ENCODE results near the gene TARP.
"Not testable (repeated sequence)": the region's sequence is repeated elsewhere in the genome, so short reads cannot be mapped to it uniquely, and the experiment has no call there.

Gene TARP

DNA sequence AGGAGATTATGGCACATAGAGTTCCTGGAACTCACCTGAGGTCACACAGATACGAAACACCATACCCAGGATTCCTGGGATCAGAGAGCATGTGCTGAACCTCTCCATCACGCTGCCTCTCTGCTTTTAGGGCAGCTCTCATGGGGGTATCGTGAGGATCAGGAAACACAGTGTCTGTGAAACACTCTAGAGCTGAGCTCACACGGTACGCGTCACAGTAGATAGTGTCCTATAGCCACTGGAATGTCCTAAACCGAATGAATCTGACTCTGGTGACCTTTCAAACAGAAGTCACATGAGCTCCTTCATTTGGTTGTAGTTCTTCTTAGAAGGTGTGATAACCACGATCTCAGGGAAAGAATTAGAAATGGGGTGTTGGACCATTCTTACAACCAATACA is 14.3 kb downstream of the TARP start:
- DNase-seq: not testable (repeated sequence)

DNA sequence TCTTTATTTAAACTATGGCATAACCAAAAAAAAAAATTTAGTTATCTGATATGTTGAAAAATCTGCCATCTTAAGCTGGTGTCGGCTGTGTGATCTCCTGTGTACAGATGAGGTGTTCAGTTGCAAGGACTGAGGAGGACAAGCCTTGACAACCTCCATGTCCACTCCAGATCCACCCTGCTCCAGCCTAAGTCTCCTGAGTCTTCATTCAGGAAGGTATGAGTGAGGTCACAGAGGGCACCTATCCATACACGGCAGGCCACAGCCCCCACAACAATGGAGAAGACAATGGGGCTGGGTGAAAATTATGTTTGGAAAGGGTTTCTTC is 16.1 kb downstream of the TARP start:
- DNase-seq: no peak

DNA sequence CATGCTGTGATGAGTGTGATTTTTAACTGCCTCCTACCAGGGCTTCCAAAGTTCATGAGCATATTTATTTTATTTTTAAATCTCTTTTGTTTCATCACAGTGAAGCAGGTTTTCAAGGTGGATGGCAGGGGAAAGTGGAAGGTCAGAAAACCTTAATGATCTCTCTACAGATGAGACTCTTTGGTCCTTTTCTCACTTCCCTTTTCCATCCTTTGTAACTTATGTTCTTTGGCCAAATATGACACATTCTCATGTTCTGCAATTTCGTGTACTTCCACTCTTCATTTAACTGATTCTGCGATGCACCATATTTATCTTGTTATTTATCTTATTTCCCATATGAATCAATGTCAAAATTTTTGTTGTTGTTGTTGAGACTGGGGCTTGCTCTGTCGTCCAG is 23.6 kb downstream of the TARP start:
- not testable (repeated sequence) for DNase-seq

DNA sequence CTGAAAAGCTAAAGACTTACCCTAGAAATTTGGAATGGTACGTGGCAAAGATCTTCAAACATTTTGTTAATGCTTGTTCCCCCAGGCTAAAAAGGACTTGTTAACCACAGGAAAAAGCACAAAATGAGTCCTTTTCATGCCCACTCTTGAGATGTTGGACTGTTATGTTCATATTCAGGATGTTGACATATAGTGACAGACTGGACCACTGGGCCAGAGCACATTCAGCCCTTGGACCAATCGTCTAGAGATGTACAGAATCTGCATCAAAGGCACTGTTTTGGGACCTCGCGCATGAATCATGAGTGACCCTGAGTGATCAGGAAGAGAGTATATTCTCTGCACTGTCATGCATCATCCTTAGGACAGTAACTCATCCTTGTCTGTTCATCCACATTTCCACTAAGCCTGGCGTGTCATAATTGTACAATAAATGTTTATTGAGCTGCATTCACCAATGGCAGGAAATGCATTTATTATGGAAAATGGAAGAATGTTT is 25.3 kb downstream of the TARP start:
- DNase-seq: no peak

DNA sequence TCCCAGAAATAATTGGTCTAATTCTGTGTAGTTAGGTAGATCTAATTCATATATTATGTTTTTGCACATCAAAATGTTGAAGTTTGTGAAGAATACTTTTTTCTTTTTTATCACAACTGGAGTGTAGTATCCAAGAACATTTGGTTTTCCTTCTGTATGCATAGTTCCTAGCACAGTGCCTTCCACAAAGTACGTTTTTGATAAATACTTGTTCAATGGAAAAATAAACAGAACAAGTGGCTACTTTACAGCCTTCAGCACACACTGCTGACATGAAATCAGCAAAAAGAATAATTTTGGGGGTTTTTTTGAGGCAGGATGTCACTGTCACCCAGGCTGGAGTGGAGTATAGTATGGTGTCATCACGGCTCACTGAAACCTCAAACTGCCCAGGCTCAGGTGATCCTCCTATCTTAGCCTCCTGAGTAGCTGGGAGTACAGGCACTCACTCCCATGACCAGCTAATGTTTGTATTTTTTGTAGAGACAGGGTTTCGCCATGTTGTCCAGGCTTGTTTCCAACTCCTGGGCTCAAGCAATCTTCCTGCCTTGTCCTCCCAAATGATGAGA is 27.9 kb downstream of the TARP start:
- no peak for DNase-seq

DNA sequence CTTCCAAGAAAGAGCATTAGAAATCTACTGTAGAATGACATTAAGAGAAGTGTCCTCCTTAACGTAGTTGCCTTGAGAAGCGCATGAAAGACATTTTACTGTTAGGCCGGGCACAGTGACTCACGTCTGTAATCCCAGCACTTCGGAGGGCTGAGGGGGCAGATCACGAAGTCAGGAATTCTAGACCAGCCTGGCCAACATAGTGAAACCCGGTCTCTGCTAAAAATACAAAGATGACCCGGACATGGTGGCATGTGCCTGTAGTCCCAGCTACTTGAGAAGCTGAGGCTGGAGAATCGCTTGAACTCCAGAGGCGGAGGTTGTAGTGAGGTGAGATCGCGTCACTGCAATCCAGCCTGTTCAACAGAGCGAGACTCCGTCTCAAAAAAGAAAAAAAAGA is 28.9 kb downstream of the TARP start:
- DNase-seq: no peak

DNA sequence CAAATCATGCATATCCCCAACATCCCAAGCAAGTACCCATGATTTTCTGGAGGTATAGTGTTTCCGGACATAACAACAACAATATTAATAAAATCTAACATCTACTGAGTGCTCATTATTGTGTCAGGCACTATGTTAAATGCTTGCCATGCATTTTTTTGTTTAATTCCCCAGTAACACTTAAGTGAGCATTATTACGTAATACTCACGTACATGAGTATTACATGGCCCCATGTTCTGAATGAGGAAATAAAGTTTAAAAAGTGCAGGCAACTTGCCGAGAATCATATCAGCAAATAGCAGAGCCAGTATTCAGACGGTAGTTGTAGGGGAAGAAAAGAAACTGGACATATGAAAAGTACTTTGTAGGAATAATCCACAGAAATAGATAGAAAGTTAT is 30.1 kb downstream of the TARP start:
- not testable (repeated sequence) for DNase-seq

DNA sequence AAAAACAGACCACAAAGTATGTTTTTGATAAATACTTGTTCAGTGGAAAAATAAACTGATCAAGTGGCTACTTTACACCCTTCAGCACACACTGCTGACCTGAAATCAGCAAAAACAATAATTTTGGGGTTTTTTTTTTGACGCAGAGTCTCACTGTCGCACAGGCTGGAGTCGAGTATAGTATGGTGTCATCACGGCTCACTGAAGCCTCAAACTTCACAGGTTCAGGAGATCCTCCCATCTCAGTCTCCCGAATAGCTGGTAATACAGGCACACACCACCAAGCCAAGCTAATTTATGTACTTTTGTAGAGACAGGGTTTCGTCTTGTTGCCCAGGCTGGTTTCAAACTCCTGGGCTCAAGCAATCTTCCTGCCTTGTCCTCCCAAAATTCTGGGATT is 30.6 kb downstream of the TARP start:
- DNase-seq: no peak

DNA sequence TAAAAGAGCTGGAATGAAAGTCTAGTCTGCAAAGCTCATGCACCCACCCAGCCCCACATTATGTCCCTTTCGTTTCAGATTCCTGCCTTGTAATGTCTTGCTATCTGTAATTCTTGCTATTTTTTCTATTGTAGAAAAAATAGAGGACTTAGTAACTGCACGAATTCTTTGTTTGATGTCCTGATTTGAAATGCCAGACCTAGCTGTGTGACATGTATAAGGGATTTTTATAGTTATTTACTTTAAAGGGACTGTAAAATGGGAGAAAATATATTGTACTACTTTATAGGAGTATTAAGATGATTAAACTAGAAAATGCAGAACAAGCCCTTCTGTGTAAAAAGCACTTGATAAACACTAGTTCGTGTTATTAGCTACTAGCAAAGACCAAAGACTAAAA is 32.4 kb downstream of the TARP start:
- no peak for DNase-seq

DNA sequence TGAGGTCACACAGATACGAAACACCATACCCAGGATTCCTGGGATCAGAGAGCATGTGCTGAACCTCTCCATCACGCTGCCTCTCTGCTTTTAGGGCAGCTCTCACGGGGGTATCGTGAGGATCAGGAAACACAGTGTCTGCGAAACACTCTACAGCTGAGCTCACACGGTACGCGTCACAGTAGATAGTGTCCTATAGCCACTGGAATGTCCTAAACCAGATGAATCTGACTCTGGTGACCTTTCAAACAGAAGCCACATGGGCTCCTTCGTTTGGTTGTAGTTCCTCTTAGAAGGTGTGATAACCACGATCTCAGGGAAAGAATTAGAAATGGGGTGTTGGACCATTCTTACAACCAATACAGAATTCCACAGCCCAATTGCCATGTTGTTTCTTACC is 34.3 kb downstream of the TARP start:
- not testable (repeated sequence) for DNase-seq

DNA sequence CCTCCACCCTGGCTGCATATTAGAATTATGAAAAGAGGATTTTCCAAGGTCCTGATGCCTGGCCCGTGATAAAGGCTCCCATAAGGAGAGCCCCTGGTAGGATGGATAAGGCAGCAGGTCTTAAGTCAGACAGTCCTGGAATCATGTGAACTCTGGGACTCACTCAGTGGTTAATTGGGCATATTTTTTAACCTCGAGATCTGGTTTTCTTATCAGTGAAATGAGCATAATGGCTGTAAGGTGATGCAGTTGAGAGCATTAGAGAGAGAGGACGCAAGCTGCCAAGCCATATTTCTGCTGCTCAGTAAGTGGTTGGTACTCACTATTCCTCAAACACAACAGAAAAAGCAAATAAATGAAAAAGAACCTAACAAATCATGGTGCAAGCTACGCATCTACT is 37.8 kb downstream of the TARP start:
- no peak for DNase-seq

DNA sequence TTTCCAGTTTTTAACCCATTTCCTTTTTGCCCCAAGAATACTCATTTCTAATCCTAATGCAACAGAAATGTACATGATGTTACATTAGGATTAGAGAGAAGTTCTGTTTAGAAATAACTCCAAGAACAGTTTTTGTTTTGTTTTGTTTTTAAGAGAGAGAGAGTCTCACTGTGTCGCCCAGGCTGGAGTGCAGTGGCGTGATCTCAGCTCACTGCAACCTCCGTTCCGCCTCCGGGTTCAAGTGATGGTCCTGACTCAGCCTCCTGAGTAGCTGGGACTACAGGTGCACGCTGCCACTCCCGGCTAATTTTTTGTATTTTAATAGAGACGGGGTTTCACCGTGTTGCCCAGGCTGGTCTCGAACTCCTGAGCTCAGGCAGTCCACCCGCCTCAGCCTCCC is 38.7 kb downstream of the TARP start:
- DNase-seq: not testable (repeated sequence)

DNA sequence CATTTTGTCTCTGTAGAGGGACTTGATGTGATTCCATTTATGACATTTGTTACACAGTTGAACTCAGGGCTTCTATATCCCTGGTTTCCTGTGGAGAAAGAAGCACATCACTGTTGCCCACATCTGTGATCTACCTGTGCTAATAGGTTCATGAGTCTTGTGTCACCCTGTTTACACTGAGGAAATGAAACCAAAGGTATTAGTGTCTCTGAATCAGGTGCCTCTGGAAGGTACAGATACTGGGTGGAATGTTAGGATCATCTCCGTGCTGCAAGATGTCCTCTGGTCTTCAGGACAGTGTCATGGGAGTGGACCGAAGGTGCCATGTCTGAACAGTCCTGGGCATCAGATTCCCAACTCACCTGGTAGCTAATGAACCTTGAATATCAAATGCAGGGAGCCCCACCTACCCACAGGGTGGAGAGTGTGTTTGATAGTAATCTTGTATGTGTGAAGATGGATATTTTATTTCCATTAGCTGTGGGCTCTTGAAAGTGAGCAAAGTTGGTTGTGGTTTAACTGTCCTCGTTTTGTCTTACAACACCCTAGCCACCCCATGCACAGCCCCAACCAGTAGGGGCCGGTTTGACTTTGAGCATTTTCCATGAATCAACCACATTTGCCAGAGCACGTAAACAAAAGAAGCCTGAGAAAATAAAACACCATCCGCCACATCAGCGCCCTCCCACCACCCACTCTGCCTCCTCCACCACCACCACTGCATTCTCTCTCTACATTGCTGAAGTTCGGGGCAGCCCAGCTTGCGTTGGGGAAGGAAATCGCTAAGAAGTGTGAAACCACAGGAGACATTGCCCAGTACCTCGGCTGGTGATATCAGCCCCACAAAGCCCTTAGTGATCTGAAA is 40.7 kb downstream of the TARP start:
- no peak for DNase-seq

DNA sequence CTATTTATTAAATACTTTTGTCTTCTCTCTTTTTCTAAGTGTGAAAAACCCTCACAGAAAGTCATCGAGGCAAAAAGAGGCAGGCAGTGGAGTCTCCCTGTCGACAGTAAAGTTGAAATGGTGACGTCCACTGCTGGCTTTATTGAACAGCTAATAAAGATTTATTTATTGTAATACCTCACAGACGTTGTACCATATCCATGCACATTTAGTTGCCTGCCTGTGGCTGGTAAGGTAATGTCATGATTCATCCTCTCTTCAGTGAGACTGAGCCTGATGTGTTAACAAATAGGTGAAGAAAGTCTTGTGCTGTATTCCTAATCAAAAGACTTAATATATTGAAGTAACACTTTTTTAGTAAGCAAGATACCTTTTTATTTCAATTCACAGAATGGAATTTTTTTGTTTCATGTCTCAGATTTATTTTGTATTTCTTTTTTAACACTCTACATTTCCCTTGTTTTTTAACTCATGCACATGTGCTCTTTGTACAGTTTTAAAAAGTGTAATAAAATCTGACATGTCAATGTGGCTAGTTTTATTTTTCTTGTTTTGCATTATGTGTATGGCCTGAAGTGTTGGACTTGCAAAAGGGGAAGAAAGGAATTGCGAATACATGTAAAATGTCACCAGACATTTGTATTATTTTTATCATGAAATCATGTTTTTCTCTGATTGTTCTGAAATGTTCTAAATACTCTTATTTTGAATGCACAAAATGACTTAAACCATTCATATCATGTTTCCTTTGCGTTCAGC is 43.4 kb downstream of the TARP start:
- no peak for DNase-seq

DNA sequence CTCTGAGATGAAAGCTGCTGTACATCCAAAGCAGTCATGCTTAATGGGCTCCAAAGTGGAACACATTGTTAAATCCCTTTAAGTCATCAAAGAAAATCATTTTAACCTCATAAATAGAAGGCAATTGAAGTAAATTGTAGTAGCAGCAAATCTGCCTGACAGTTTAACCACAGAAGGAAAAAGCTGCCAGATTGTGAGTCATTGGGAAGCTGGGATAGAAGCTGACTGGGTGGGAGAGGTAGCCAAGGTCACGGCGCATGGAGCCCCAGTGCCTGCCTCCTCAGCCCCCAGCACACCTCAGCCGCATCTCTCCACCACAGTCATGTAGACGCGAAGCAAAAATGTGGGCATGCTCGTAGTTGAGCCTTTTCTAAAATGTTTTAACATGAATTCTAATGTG is 44.0 kb downstream of the TARP start:
- no peak for DNase-seq

DNA sequence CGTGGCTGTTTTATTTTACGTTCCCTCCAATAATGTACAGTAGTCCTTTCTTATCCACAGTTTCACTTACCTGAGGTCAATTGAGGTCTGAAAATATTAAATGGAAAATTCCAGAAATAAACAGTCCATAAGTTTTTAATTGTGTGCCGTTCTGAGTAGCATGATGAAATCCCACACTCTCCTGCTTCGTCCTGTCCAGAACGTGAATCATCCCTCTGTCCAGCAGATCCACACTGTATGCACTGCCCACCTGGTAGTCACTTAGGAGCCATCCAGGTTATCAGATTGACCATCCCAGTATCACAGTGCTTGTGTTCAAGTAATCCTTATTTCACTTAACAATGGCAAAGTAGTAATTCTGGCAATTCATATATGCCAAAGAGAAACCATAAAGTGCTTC is 49.0 kb downstream of the TARP start:
- no peak for DNase-seq

DNA sequence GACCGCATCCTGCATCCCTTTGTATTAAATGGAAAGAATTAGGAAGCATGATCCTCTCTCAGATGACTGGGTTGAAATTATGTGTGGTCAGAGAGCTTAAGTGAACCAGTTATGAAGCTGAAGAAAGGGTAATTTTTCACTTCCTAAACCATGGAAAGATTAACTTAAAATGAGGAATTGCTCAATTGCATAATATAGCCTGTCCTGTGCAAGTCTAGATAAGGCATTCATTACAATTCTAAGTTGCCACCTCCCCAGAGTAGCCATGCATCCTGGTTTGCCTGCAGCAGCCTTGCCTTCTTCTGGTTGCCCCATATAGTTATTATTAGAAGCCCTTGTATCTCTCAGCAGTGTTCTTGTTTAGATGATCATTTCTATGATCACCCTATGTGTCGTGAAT is 50.1 kb downstream of the TARP start:
- DNase-seq: no peak

DNA sequence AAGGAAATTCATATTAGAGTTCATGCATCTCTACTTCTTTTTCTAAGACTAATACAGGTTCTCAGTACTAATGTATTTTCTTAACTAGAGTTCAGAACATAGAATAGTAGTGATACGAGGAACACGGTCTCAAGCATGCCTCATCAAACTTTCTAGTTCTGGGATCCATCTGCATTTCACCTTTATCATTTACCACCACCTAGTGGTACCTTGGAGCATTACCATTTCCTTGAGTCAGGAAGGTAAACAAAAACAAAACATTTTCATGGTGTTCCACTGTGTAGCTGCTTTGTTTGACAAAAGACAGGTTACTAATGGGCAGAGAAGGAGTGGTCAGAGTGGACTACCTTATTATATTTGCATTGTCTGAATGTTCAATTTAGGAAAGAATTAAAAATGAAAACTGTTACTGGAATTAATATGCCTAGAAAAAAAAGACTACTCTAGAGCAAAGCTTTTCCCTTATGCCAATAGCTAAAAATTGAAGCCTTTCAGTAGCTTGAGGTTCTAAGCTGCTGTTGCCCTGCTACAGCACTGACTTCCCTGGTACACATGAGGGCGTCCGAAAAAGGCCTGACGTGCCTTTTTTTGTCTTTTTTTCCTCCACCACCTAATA is 50.8 kb downstream of the TARP start:
- peak; percentile 27 for DNase-seq

DNA sequence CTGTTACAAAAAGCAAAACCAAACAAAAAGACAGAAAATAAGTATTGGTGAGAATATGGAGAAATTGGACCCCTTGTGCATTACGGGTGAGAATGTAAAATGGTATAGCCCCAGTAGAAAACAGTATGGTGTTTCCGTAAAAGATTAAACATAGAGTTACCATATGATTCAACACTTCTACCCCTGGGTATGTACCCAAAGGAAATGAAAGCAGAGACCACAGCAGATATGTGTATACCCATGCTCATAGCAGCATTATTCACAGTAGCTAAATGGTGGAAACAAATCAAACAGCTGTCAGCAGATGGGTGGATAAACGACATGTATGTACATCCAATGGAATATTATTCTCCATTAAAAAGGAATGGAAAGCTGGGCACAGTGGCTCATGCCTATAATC is 53.0 kb downstream of the TARP start:
- no peak for DNase-seq

DNA sequence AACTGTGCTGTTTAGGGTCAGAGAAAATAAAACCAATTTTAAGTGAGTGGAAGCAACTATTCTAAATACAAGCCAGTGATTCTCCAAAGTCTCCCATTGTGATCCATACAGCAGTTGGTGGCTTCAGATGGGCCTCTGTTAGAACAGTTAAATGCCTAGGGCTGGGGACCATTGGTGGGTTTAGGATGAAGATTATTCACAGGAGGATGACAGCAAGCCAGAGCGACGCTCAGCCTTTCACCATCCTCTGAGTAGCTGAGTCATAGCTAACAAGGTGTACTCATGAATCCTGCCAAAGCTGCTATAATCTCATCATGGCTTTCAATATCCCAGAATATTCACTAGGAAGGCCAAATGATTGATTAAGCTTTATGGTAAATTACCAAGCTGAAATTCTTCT is 55.8 kb downstream of the TARP start:
- DNase-seq: no peak

DNA sequence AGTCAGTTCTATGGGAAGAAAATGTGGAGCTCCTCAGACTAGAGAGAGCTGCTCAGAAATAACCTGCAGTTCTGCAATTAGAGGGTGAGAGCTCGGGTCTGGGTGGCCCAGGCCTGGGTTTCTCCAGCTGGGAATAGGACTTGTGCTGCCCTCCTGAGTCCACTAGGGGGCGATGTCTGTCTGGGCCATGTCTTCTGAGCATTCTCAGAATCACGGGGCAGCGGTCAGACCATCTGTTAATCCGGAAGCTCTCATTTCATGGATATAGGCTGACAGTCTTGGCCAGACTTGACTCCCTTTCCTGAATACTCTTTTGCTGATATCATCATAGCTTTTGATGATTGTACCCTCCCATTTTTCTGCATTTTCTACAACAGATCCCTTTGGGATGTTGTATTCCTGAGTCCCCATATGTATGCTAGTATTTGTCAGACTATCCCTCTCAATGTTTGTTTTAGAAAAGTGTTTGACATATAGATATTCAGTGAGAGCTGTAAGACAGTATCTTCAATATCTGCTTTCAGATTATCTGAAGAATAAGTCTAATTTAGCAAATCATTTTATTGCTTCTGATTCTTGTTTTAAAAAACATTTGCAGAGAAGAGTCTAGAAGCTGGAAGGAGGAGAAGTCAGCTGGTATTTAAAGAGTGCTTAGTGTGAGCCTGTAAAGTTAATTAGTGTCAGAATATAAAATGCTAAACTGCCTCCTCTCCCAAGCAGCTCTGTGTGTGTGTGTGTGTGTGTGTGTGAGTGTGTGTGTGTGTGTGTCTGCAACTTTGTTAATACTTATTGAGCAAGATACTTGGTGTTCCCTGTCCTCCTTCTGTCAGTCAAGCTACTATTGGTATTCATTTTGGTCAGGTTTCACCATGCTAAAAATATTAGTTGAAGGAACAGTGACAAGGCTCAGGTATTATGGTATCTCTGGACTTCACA is 57.4 kb downstream of the TARP start:
- DNase-seq: peak; percentile 91

DNA sequence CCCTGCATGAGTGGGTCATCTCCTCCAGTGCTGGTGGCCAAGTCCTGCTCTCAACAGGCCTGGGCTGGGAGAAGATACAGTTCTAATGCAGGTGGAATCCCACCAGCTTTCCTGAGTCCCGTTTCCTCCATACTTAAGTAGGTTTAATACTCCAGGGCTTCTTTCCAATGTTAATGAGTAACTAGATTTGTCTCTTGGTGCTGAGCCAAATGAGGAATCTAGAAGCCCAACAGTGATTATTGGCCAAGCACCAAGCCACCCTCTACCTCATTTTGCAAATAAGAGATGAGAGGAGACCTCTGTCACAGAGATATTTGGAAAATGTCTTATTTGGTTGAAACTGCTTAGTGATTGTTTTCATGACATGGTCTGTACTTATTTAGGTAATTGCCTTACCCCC is 58.3 kb downstream of the TARP start:
- no peak for DNase-seq

Measured in DMS 273 treated with DMSO at 0.1 percent for 48 hours (cell line).